CD4-positive, alpha-beta T cell treated with Interleukin-10 for 1 hour (primary cell): Measurements from ENCODE around the gene SMC2.

ENCODE experiments used
- DNase-seq: peaks from one replicate; pipeline ENCODE4 v3.0.0-alpha.2; 2020

SMC2 gene

GRCh38 chr9:104093647-104094533, at the start of gene SMC2:
Gene SMC2, plus strand, starts transcription at chr9:104094309. Its CDS starts 1,076 bp downstream, at chr9:104095385.
- peak; percentile 93 for DNase-seq

- no peak for DNase-seq
Measured at GRCh38 chr9:104068546-104068945, 25.6 kb upstream of the SMC2 start.

DNA sequence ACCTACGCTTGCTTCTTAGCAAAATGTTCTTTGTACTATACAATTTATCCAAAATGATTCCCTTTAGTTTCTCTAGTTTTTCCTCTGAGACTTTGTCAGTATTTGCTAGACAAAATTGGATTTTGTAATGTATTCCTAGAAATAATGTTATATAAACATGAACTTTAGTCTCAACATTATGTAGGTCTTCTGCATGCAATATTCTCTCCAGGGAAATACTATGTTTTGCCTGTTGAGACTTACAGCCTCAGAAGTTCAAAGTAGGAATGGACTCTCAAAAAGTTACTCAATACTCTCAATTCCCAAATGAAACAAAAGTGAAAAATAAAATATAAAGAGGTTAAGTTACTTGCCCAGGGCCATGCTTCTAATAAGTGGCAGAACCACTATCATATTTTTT, 24.8 kb upstream of the SMC2 start:
- no peak for DNase-seq

DNA sequence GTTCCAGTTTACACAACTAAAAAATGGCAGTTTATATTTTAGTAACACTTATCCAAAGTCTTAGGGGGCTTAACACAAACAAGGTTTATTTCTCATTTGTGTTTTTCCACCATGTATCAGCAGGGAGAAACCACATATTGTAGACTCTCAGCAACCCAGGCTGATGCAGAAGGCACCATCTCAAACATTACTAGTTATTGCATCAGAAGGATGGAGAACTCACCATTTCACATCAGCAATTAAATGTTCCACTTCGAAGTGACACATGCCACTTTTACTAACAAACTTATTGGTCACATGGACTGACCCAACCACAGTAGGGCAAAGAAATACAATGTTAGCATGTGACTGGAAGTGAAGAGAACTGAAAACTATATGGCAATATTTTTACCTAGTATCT, 22.5 kb upstream of the SMC2 start:
- DNase-seq = no peak

DNA sequence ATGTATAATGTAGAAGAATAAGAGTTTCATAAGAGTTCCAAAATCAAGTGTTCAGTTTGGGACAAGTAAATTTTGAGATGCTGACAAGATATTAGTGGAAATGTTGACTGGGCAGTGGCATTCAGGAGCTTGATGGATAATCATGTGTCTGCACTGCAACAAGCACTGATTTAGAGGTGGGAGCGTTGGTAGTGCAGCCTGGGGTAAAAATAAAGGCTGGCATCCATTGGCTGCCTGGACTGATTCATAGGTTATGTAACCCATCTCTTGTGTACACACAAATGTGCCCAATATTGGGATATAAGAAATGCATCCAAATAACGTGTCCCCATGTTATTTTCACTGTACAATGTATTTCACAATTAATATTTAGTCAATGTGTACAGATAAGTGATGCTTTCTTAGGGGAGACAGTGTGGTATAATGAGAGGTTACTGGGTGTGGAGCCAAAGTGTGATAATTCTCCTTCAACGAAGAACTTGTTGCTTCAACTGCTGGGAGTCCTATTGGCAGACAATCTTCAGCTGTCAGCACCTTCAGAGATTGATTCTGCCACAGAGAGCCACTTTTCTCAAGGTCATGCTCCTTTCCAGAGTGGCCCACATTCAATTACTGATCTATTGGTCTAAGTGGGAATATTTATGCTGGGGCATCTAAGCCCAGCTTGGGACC, 20.9 kb upstream of the SMC2 start:
- DNase-seq = no peak

GRCh38 chr9:104073770-104074133, 20.4 kb upstream of the SMC2 start:
- no peak for DNase-seq

DNA sequence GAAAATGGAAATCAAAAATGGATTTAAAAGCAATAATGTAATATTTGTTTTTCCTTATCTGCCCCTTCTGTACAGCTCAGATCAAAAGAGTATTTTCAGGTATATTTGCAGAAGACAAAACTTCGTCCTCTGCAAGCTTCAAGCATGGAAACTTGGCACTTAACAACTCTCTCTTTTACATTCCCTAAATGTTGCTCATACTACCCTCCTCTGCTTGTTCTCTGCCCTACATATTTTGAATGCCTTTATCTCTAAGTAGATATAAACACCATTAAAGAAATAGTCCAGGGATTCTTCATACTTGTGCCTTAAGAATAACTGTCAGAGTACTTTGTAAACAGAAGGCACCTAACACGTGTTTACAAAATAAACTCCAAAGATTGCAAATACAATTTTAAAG, 19.2 kb upstream of the SMC2 start:
- DNase-seq = no peak

- no peak for DNase-seq
Measured at GRCh38 chr9:104075801-104076753, 18.0 kb upstream of the SMC2 start.

DNA sequence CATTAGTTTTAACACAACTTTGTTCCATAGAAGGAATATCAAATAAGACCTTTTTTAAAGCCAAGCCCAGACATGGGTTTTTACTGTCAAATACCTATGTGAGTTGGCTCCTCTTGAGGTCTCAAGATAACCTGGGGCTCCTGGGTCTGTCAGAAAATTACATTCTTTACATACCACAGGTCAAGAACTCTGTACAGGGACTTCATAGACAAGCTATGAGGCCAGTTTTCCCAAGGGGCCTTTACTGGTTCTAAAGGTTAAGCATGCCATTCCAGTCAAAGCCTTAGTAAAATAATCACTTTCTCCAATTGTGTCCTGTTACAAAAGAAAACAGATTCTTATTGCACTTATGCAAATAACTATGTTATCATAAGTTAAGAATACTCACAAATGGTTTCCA, 15.5 kb upstream of the SMC2 start:
- no peak for DNase-seq

DNA sequence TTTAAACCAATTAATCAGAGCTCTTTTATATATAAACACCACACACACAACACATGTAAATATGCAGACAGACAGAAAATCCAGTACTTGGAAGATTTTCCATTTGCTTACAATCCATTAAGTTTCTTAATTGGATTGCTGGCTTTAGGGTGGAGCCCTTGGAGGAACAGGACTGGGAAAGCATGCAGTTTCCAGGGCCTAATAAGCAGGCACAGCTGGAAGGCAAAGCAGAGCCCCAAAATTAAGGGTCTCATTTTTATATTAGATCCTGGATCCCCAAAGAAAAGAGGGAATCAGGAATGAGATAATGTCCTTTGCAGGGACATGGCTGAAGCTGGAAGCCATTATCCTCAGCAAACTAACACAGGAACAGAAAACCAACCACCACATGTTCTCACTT, 13.1 kb upstream of the SMC2 start:
- no peak for DNase-seq

- no peak for DNase-seq
Measured at GRCh38 chr9:104082168-104082567, 11.9 kb upstream of the SMC2 start.

DNA sequence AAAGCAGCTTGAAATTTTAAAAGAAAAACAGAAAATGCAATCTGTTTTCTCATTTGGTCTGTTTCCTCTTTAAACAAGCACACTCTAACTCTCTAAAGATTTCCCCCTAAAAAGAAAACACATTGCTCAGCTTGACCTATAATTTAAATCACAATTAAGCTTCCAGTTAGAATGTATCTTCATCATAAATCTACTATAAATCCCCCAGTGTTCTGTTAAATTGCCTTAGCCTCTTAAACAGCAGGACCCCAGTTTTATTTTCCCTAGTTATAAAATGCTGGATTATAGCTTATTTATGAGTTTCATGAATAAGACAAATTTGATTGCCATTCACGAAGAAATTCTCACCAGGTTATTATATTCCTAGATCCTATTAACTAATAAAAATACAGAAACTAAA, 8.6 kb upstream of the SMC2 start:
- no peak for DNase-seq

GRCh38 chr9:104087894-104088293, 6.2 kb upstream of the SMC2 start:
- no peak for DNase-seq

DNA sequence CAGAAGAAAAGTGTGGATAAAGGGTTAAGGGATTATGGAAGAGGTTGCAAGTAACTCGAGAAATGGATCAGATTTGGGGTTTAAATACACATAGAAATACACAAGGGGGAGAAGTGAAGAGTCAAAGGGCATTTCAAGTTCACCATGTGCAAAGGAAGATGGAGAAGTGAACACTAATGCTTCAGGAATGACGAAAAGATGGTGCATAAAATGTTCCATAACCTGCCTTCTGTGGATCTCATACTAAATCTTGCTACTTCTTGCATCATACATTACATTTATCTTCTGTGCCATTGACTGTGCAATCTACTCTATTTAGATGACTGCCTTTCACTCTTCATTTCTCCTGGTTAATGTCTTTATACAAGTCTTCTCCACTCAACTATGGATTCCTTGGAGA, 5.7 kb upstream of the SMC2 start:
- no peak for DNase-seq

DNA sequence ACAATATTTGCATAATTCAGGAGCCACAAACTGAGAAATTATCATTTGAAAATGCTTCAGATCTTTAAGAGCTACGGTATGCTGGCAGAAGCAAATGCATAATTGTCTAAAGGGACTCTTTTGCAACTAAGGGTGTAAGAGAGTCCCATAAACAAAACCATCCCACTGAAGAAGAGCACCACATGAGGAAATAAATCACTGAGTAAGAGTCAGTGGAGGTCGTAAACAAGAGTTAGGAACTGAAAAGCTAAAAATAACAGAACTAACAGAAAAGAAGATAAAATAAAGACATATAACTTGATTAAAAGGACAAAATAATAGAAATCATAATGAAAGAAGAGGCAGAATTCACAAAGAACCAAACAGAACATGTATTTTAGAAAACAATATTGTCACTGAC, 3.5 kb upstream of the SMC2 start:
- no peak for DNase-seq

DNA sequence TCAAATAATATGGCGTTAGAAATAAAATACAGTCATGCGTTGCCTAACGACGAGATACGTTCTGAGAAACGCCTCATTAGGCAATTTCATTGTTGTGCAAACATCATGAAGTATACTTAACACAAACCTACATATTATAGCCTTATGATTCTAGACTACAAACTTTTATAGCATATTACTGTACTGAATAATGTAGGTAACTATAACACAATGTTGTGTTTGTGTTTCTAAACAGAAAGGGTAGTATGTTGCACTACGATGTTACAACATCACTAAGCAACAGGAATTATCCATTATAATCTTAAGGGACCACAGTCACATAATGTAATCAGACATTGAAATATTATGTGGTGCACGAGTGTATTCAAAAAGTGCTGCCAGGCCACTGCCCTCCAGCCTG, 3.0 kb upstream of the SMC2 start:
- DNase-seq = no peak

GRCh38 chr9:104091708-104092107, 2.4 kb upstream of the SMC2 start:
- DNase-seq = peak; percentile 19

GRCh38 chr9:104092192-104092591, 1.9 kb upstream of the SMC2 start:
- no peak for DNase-seq

DNA sequence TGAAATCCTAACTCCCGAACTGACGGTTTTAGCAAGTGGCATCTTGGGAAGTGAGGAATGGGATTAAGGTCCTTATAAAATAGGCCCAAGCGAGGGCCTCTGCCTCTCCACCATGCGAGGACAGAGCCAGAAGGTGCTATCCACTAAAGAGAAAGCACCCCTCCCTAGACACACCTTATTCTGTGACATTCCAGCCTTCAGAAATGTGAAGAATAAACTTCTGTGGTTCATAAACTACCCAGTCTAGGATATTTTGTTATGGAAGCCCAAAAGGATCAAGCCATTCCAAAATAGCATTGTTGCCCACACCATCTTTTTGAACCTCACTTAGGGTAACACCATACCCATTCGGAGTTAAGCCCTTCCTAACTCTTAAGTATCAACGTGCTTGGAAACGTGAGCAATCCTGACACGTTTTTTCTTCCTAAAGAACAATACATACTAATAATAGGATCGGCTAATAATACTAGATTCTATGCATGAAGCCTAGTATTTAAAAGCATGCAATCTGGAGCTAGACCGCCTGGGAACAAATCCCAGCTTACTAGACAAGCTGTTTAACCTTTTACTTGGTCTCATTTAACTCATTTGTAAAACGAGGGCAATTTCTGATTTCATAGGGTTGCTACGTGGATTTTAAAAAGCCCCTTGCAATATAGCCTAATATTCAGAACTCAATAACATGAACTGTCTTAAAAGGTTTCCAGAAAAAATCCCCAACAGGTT, 1.1 kb upstream of the SMC2 start:
- DNase-seq = no peak

- DNase-seq = no peak
Measured at GRCh38 chr9:104094534-104095015, 466 bp downstream of the SMC2 start.

DNA sequence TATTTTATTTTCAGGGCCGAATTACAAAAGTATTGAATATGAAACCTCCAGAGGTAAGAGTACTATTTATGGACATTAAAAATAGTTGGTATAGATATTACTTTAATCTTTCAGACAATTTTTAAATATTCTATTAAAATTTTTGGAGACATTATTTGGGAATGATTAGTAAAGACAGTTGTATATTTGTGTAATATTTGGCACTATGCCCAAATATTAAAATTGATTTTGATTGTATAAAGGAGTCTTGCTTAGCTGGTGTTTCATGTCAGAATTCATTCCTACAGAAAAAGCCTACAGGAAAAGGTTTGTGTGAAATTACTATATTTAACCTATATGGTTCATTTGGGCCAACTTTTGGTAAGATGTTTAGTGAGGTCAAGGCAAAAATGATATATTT, 5.5 kb downstream of the SMC2 start:
- no peak for DNase-seq

GRCh38 chr9:104104360-104104759, 10.3 kb downstream of the SMC2 start:
- no peak for DNase-seq

DNA sequence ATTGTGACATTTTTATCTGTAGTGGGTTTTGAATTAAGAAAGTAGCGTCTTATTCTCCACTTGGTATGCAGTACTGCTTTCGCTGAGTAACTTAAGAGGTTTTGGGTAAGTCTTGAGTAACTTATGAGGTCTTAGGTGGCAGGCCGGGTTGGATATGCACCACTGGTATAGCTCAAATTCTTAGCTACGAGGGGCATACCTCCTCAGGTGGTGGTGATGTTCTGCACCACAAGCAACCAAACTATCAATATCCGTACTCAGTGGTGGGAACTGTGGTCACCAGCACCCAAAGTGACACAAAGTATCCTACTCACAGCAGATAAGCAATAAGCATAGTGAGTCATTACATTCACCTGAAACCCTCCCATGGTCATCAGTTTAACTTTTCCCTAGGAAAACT, 13.7 kb downstream of the SMC2 start:
- DNase-seq = no peak
